ENCODE results near the gene JMJD8.

DNA sequence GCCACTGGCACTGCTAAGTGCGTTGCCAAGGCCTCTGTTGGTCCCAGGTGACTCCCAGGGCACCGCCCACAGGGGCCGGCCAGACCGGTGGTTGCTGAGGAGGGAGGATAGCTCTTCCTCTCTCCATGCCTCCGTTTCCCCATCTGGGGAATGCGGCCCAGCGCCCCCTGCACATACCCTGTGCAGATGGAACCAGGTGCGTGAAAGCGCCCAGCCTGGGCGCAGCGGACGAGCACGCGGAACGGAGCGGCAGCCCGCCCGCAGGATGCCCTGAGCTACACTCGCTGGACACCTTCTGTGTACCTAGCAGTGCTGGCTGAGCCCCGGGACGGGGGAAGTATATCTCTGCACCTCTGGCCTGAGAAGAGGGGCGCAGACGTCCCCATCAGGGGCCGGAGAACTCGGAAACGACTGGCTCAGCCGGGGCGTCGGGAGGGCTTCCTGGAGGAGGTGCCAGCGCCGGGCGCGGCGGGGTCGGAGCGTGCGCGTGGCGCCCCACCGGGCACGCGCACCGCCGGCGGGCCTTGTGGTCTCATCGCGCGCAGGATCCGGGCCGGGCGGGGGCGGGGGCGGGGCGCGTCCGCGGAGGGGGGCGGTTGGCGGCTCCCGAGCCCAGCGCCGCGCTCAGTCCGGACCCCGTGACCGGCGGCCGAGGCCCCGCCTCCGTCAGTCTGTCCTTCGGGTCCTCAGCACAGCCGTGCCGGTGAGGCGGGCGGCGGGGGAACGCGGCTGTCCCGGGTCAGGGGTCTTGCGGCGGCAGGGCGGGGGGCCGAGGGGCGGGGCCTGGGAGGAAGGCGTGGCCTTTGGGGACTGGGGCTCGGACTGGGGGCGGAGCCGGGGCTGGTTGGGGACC is 42.5 kb upstream of the JMJD8 start, which contains the start of the genes CCDC78 and HAGHL:
- TF ChIP-seq ATF1 (CRISPR knock-in tag; IDR thresholded peaks at IDR 0.05) = no peak
- TF ChIP-seq ATF1 (tag; IDR thresholded peaks at IDR 0.05) = no peak
- TF ChIP-seq, protein P1, sequence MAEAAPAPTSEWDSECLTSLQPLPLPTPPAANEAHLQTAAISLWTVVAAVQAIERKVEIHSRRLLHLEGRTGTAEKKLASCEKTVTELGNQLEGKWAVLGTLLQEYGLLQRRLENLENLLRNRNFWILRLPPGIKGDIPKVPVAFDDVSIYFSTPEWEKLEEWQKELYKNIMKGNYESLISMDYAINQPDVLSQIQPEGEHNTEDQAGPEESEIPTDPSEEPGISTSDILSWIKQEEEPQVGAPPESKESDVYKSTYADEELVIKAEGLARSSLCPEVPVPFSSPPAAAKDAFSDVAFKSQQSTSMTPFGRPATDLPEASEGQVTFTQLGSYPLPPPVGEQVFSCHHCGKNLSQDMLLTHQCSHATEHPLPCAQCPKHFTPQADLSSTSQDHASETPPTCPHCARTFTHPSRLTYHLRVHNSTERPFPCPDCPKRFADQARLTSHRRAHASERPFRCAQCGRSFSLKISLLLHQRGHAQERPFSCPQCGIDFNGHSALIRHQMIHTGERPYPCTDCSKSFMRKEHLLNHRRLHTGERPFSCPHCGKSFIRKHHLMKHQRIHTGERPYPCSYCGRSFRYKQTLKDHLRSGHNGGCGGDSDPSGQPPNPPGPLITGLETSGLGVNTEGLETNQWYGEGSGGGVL (CRISPR knock-in tag; IDR thresholded peaks at IDR 0.05) = no peak
- TF ChIP-seq SIN3B (IDR thresholded peaks at IDR 0.05; ENCODE audit: low read depth) = no peak
- no peak for TF ChIP-seq HCFC1 (IDR thresholded peaks at IDR 0.05; ENCODE audit: low read depth, low read length)
- no peak; a peak in 1 of 4 replicates for TF ChIP-seq MAZ (CRISPR knock-in tag; conservative IDR thresholded peaks at IDR 0.05 in 1 of 2, IDR thresholded peaks at IDR 0.05 in 1 of 2)
- no peak for TF ChIP-seq NCOA6 (IDR thresholded peaks at IDR 0.05)

Measured in K562 (cell line).